K562 (cell line): Measurements from ENCODE around the gene GFOD1. TPM values are rescaled to one million over a fixed set of nuclear protein-coding genes. Genes with fewer than 3 reads are reported as not detected.
A peak's percentile ranks its signal among the peaks of the same experiment; 100 is the strongest.

ENCODE experiments used
- ARHGAP35 ChIP-seq: fragments of 450-650 bp; IDR thresholded peaks from 2 replicates; pipeline ENCODE4 v1.6.1; 2018; ENCODE audit not compliant: partially characterized antibody
- DDX20 ChIP-seq: fragments of 450-650 bp; IDR thresholded peaks from 2 replicates; pipeline ENCODE4 v1.6.1; 2016; ENCODE audit warnings: missing genetic modification characterization, low read depth, mild to moderate bottlenecking, missing compliant biosample characterization, moderate library complexity
- GATAD2B ChIP-seq: fragments of 450-650 bp; IDR thresholded peaks from 2 replicates; pipeline ENCODE4 v1.6.1; 2017; ENCODE audit warnings: mild to moderate bottlenecking, borderline replicate concordance
- HMGN3 ChIP-seq: IDR thresholded peaks from 2 replicates; pipeline ENCODE4 v1.6.1; 2011; ENCODE audit warnings: borderline replicate concordance, low read depth, mild to moderate bottlenecking, mixed read lengths, low read length; ENCODE audit not compliant: insufficient read length; ENCODE audit errors: extremely low read depth
- KLF1 ChIP-seq: fragments of 450-650 bp; IDR thresholded peaks from 2 replicates; pipeline ENCODE4 v1.6.1; 2016; ENCODE audit warnings: missing genetic modification characterization, missing compliant biosample characterization
- KLF16 ChIP-seq: IDR thresholded peaks from 2 replicates; pipeline ENCODE4 v1.6.1; 2016; ENCODE audit warnings: antibody characterized with exemption
- MIER1 ChIP-seq: fragments of 450-650 bp; IDR thresholded peaks from 2 replicates; pipeline ENCODE4 v1.6.1; 2016; ENCODE audit warnings: antibody characterized with exemption, mild to moderate bottlenecking, low read depth
- SMARCC2 ChIP-seq: fragments of 450-650 bp; IDR thresholded peaks from 2 replicates; pipeline ENCODE4 v1.6.1; 2017; ENCODE audit warnings: antibody characterized with exemption, moderate library complexity, mild to moderate bottlenecking, low read depth
- SMARCE1 ChIP-seq: fragments of 450-650 bp; IDR thresholded peaks from 2 replicates; pipeline ENCODE4 v1.7.1; 2016; ENCODE audit warnings: mild to moderate bottlenecking
- U2AF1 ChIP-seq: fragments of 200-400 bp; formaldehyde crosslinking; optimal IDR thresholded peaks from 2 replicates; pipeline ENCODE3; 2017; ENCODE audit warnings: mild to moderate bottlenecking, low read depth, low read length, moderate library complexity
- U2AF2 ChIP-seq: fragments of 200-400 bp; formaldehyde crosslinking; optimal IDR thresholded peaks from 2 replicates; pipeline ENCODE3; 2017; ENCODE audit warnings: low read depth, mild to moderate bottlenecking, low read length
- XRCC5 ChIP-seq: fragments of 200-400 bp; formaldehyde crosslinking; IDR thresholded peaks from 2 replicates; pipeline ENCODE4 v1.6.1; 2017; ENCODE audit warnings: low read depth, mild to moderate bottlenecking, low read length
- ZFP30 ChIP-seq: fragments of 250-450 bp; sonication (Bioruptor Pico); IDR thresholded peaks from 2 replicates; pipeline ENCODE4 v1.8.0; 2022; ENCODE audit warnings: moderate library complexity, mild to moderate bottlenecking, inconsistent platforms, borderline replicate concordance
- ZNF384 ChIP-seq: IDR thresholded peaks from 2 replicates; pipeline ENCODE4 v1.6.1; 2012; ENCODE audit warnings: low read depth, low read length, improper control_type of control experiment
- ZNF76 ChIP-seq: fragments of 250-450 bp; sonication (Bioruptor Pico); IDR thresholded peaks from 2 replicates; pipeline ENCODE4 v1.4.0; 2020; ENCODE audit warnings: mild to moderate bottlenecking, moderate library complexity, borderline replicate concordance
- ZSCAN29 ChIP-seq: fragments of 450-650 bp; IDR thresholded peaks from 2 replicates; pipeline ENCODE4 v1.6.1; 2017
- polyA plus RNA-seq, 8 experiments: library from polyadenylated mRNA; depleted of rRNA in 4 of 8; stranded (reverse) in 5 of 8; unstranded in 3 of 8; fragments of >200 nt; fragmentation: Nextera tagmentation in 2 of 8; fragmentation: Illumina TruSeq in 1 of 8; extraction: Ambion mirVana in 2 of 8; extraction: Trizol in 1 of 8; gene quantifications; 2 replicates each; pipeline versions ENCODE4 v1.2.1 to v1.2.3, GENCODE V29; 2011 to 2014; ENCODE audit warnings: inconsistent platforms in 1 of 8, missing spikeins in 1 of 8
- total RNA-seq, 7 experiments: library from RNA; depleted of rRNA in 6 of 7; stranded (reverse); fragments of >200 nt in 6 of 7; fragmentation: Illumina TruSeq in 2 of 7; extraction: Trizol in 2 of 7; gene quantifications; 2 replicates each; pipeline versions ENCODE4 v1.2.1 to v1.2.3, GENCODE V29; 2011 to 2021; ENCODE audit warnings: low replicate concordance in 1 of 7
- TF ChIP-seq, protein P1 (sequence below): sonication (generic); formaldehyde crosslinking; IDR thresholded peaks from 2 replicates; pipeline ENCODE4 v1.8.1; 2023; ENCODE audit warnings: mild to moderate bottlenecking, missing genetic modification reagents
- TF ChIP-seq, protein P2 (sequence below): fragments of 450-650 bp; IDR thresholded peaks from 2 replicates; pipeline ENCODE4 v1.6.1; 2016; ENCODE audit warnings: mild to moderate bottlenecking, moderate library complexity

The GFOD1 gene
- total and polyA plus RNA-seq, 9 of the 15 experiments (the other 6 are each of a cell fraction or from before 2014, with no cell fraction given), result 3.8 to 12.0 (median 8.2) TPM

DNA sequence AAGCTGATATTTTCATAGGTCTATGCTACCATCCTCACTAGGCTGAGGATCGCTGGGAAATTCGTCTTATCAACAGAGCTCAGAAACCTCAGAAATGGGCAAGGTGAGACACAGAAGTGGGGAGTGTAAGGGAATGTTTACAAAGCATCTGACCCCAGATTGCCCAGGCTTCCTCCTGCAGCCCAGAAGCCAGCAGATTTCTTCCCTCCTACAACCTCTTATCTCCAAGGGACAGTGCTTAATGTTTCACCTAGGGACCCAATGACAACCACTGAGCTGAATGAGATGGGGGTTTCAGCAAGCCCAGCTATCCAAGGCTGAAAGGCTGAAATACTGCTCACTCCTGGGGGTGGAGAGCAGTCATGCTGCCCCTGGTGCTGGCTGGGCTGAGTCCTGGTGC is 106.6 kb downstream of the GFOD1 start (continued):
- TF ChIP-seq MIER1 (no peak), XRCC5 (no peak), HMGN3 (peak; percentile 95), KLF16 (peak; percentile 97), GATAD2B (peak; percentile 37; the same call in 1 of the 2 replicates), ZNF76 (CRISPR knock-in tag) (no peak), KLF1 (no peak), ZSCAN29 (no peak), U2AF1 (no peak), ZNF384 (no peak), SMARCC2 (peak; percentile 80), ZFP30 (no peak), ARHGAP35 (no peak), DDX20 (no peak), SMARCE1 (peak; percentile 88), U2AF2 (no peak)
- TF ChIP-seq, protein P1, sequence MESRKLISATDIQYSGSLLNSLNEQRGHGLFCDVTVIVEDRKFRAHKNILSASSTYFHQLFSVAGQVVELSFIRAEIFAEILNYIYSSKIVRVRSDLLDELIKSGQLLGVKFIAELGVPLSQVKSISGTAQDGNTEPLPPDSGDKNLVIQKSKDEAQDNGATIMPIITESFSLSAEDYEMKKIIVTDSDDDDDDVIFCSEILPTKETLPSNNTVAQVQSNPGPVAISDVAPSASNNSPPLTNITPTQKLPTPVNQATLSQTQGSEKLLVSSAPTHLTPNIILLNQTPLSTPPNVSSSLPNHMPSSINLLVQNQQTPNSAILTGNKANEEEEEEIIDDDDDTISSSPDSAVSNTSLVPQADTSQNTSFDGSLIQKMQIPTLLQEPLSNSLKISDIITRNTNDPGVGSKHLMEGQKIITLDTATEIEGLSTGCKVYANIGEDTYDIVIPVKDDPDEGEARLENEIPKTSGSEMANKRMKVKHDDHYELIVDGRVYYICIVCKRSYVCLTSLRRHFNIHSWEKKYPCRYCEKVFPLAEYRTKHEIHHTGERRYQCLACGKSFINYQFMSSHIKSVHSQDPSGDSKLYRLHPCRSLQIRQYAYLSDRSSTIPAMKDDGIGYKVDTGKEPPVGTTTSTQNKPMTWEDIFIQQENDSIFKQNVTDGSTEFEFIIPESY, result no peak
- TF ChIP-seq, protein P2, sequence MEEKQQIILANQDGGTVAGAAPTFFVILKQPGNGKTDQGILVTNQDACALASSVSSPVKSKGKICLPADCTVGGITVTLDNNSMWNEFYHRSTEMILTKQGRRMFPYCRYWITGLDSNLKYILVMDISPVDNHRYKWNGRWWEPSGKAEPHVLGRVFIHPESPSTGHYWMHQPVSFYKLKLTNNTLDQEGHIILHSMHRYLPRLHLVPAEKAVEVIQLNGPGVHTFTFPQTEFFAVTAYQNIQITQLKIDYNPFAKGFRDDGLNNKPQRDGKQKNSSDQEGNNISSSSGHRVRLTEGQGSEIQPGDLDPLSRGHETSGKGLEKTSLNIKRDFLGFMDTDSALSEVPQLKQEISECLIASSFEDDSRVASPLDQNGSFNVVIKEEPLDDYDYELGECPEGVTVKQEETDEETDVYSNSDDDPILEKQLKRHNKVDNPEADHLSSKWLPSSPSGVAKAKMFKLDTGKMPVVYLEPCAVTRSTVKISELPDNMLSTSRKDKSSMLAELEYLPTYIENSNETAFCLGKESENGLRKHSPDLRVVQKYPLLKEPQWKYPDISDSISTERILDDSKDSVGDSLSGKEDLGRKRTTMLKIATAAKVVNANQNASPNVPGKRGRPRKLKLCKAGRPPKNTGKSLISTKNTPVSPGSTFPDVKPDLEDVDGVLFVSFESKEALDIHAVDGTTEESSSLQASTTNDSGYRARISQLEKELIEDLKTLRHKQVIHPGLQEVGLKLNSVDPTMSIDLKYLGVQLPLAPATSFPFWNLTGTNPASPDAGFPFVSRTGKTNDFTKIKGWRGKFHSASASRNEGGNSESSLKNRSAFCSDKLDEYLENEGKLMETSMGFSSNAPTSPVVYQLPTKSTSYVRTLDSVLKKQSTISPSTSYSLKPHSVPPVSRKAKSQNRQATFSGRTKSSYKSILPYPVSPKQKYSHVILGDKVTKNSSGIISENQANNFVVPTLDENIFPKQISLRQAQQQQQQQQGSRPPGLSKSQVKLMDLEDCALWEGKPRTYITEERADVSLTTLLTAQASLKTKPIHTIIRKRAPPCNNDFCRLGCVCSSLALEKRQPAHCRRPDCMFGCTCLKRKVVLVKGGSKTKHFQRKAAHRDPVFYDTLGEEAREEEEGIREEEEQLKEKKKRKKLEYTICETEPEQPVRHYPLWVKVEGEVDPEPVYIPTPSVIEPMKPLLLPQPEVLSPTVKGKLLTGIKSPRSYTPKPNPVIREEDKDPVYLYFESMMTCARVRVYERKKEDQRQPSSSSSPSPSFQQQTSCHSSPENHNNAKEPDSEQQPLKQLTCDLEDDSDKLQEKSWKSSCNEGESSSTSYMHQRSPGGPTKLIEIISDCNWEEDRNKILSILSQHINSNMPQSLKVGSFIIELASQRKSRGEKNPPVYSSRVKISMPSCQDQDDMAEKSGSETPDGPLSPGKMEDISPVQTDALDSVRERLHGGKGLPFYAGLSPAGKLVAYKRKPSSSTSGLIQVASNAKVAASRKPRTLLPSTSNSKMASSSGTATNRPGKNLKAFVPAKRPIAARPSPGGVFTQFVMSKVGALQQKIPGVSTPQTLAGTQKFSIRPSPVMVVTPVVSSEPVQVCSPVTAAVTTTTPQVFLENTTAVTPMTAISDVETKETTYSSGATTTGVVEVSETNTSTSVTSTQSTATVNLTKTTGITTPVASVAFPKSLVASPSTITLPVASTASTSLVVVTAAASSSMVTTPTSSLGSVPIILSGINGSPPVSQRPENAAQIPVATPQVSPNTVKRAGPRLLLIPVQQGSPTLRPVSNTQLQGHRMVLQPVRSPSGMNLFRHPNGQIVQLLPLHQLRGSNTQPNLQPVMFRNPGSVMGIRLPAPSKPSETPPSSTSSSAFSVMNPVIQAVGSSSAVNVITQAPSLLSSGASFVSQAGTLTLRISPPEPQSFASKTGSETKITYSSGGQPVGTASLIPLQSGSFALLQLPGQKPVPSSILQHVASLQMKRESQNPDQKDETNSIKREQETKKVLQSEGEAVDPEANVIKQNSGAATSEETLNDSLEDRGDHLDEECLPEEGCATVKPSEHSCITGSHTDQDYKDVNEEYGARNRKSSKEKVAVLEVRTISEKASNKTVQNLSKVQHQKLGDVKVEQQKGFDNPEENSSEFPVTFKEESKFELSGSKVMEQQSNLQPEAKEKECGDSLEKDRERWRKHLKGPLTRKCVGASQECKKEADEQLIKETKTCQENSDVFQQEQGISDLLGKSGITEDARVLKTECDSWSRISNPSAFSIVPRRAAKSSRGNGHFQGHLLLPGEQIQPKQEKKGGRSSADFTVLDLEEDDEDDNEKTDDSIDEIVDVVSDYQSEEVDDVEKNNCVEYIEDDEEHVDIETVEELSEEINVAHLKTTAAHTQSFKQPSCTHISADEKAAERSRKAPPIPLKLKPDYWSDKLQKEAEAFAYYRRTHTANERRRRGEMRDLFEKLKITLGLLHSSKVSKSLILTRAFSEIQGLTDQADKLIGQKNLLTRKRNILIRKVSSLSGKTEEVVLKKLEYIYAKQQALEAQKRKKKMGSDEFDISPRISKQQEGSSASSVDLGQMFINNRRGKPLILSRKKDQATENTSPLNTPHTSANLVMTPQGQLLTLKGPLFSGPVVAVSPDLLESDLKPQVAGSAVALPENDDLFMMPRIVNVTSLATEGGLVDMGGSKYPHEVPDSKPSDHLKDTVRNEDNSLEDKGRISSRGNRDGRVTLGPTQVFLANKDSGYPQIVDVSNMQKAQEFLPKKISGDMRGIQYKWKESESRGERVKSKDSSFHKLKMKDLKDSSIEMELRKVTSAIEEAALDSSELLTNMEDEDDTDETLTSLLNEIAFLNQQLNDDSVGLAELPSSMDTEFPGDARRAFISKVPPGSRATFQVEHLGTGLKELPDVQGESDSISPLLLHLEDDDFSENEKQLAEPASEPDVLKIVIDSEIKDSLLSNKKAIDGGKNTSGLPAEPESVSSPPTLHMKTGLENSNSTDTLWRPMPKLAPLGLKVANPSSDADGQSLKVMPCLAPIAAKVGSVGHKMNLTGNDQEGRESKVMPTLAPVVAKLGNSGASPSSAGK, result no peak
